ENCODE results near the gene ODF2L.

DNA sequence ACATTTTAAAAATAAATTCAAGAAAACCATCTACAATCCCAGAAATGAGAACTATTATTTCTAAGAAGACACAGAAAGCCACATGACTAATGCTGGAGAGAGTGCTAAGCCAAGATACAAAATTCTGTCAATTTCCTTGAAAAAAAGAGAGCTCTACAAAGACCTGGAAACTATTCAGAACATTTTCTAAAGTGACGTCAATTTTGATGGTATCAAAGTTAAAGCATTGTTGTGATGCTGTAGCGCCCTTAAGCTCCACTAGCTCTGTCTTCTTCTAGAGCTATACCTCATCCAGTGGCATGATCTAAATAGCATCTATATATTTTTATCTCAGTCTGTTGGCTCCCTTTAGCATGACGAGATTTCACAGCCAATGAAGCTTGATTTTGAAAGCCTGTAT, 73.9 kb downstream of the ODF2L start:
- TF ChIP-seq, protein P1, sequence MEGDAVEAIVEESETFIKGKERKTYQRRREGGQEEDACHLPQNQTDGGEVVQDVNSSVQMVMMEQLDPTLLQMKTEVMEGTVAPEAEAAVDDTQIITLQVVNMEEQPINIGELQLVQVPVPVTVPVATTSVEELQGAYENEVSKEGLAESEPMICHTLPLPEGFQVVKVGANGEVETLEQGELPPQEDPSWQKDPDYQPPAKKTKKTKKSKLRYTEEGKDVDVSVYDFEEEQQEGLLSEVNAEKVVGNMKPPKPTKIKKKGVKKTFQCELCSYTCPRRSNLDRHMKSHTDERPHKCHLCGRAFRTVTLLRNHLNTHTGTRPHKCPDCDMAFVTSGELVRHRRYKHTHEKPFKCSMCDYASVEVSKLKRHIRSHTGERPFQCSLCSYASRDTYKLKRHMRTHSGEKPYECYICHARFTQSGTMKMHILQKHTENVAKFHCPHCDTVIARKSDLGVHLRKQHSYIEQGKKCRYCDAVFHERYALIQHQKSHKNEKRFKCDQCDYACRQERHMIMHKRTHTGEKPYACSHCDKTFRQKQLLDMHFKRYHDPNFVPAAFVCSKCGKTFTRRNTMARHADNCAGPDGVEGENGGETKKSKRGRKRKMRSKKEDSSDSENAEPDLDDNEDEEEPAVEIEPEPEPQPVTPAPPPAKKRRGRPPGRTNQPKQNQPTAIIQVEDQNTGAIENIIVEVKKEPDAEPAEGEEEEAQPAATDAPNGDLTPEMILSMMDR (IDR thresholded peaks at IDR 0.05): no peak
- TF ChIP-seq POLR2A (IDR thresholded peaks at IDR 0.05): no peak
- no peak for TF ChIP-seq POLR2AphosphoS5 (IDR thresholded peaks at IDR 0.05)

Measured in prostate gland (tissue), 2 donors.